Endodermal cell (in vitro differentiated cells): Measurements from ENCODE around the gene ARV1. TPM values are rescaled to one million over a fixed set of nuclear protein-coding genes. Genes with fewer than 3 reads are reported as not detected.
"Not testable (repeated sequence)": the region's sequence is repeated elsewhere in the genome, so short reads cannot be mapped to it uniquely, and the experiment has no call there.

Experiments used
- DNase-seq: peaks from one replicate; pipeline ENCODE4 v3.0.0-alpha.2; 2017
- H3K27ac ChIP-seq: 2 replicates; pipeline ENCODE4 v1.5.1; 2013; ENCODE audit warnings: mild to moderate bottlenecking, low read depth, low read length, moderate library complexity
- H3K27me3 ChIP-seq: 2 replicates; pipeline ENCODE4 v1.6.1; 2013; ENCODE audit warnings: mild to moderate bottlenecking, low read length, moderate library complexity; ENCODE audit not compliant: insufficient read depth, control insufficient read depth, poor library complexity, severe bottlenecking
- H3K36me3 ChIP-seq: 2 replicates; pipeline ENCODE4 v1.7.0; 2013; ENCODE audit warnings: mild to moderate bottlenecking, low read length, moderate library complexity; ENCODE audit not compliant: control insufficient read depth, insufficient read depth
- H3K4me1 ChIP-seq: one replicate; pipeline ENCODE4 v1.7.0; 2013; ENCODE audit warnings: low read length; ENCODE audit not compliant: control insufficient read depth, insufficient read depth
- H3K4me3 ChIP-seq: 2 replicates; pipeline ENCODE4 v1.5.1; 2013; ENCODE audit warnings: mild to moderate bottlenecking, low read length, moderate library complexity
- H3K9ac ChIP-seq: 2 replicates; pipeline ENCODE4 v1.6.1; 2013; ENCODE audit warnings: mild to moderate bottlenecking, low read length, moderate library complexity; ENCODE audit not compliant: poor library complexity, severe bottlenecking; ENCODE audit errors: extremely low read depth
- H3K9me3 ChIP-seq: 2 replicates; pipeline ENCODE4 v1.6.1; 2013; ENCODE audit warnings: mild to moderate bottlenecking, low read length, moderate library complexity; ENCODE audit not compliant: control insufficient read depth
- H3K27ac Mint-ChIP-seq: 2 replicates; pipeline ENCODE4 v1.8.0; 2020; ENCODE audit warnings: mixed read lengths
- H3K27me3 Mint-ChIP-seq: 2 replicates; pipeline ENCODE4 v1.8.0; 2021; ENCODE audit warnings: mild to moderate bottlenecking, mixed read lengths; ENCODE audit not compliant: insufficient read depth
- H3K36me3 Mint-ChIP-seq: 2 replicates; pipeline ENCODE4 v1.8.0; 2020; ENCODE audit warnings: low read depth, mixed read lengths
- H3K4me1 Mint-ChIP-seq: 2 replicates; pipeline ENCODE4 v1.8.0; 2020; ENCODE audit warnings: mixed read lengths
- H3K4me3 Mint-ChIP-seq: 2 replicates; pipeline ENCODE4 v1.8.0; 2020; ENCODE audit warnings: mild to moderate bottlenecking, moderate library complexity, mixed read lengths
- H3K9me3 Mint-ChIP-seq: 2 replicates; pipeline ENCODE4 v1.8.0; 2020; ENCODE audit warnings: mild to moderate bottlenecking, mixed read lengths
- CTCF ChIP-seq: fragments of 200-600 bp; sonication (generic); conservative IDR thresholded peaks from 2 replicates; pipeline ENCODE4 v1.5.0; 2021; ENCODE audit warnings: antibody characterized with exemption, mild to moderate bottlenecking
- WGBS, 2 experiments: methylation state at CpG; one replicate each; pipeline versions ENCODE4 v1.1.5 to v1.1.7; 2013; ENCODE audit warnings: missing lambda C conversion rate in 2 of 2, mixed read lengths in 1 of 2; ENCODE audit not compliant: insufficient coverage in 1 of 2, insufficient read length in 1 of 2; 5-methylcytosine and 5-hydroxymethylcytosine counted together
- total RNA-seq, 2 donors: library from RNA; stranded (reverse); fragmentation: NEBNext Ultra II Directional in 1 of 2; extraction: Animal tissue kit (Norgen Biotek cat#: 25700) in 1 of 2; gene quantifications; 2 replicates in 1 of 2; 3 replicates in 1 of 2; pipeline ENCODE4 v1.2.1, GENCODE V29; 2021

ARV1 gene
- total RNA-seq, 2 donors from 2014 or later: 8.4 to 12.5 TPM

GRCh38 chr1:231021540-231022031 is 42.7 kb downstream of the ARV1 start:
- 93% methylated on average over 11 to 12 of the region's 12 CpGs for WGBS, 2 experiments
- peak; percentile 51 for DNase-seq

GRCh38 chr1:231022543-231022942 is 43.6 kb downstream of the ARV1 start:
- Mint-ChIP-seq H3K4me1 (peaks cover 26% of the 10 kb centered on the region), H3K36me3 (peaks cover 61% of the 10 kb centered on the region)
- WGBS, 2 experiments: 95 to 100% methylated on average over 4 to 7 of the region's 7 CpGs
- peaks cover 47% of the 10 kb centered on the region for H3K36me3 ChIP-seq
- not testable (repeated sequence) for H3K27ac Mint-ChIP-seq, H3K4me3 Mint-ChIP-seq, H3K27me3 Mint-ChIP-seq, H3K9ac ChIP-seq, H3K27me3 ChIP-seq, H3K9me3 Mint-ChIP-seq, H3K9me3 ChIP-seq, H3K27ac ChIP-seq, H3K4me3 ChIP-seq, H3K4me1 ChIP-seq
- DNase-seq: peak; percentile 19

More at GRCh38 chr1:231021540-231022031, 42.7 kb downstream of the ARV1 start:
- Mint-ChIP-seq H3K27ac (no peak overlapping the region), H3K4me3 (no peak overlapping the region), H3K27me3 (peaks cover 4% of the 10 kb centered on the region), H3K4me1 (peaks cover 21% of the 10 kb centered on the region), H3K36me3 (peaks cover 67% of the 10 kb centered on the region), H3K9me3 (no peaks in the 10 kb centered on the region)
- no peaks in the 10 kb centered on the region for H3K27me3 ChIP-seq
- H3K36me3 ChIP-seq: peaks cover 48% of the 10 kb centered on the region
- H3K9ac ChIP-seq: no peak overlapping the region
- no peaks in the 10 kb centered on the region for H3K4me1 ChIP-seq
- no peak overlapping the region for H3K4me3 ChIP-seq
- no peak for TF ChIP-seq CTCF
- H3K27ac ChIP-seq: no peak overlapping the region
- no peaks in the 10 kb centered on the region for H3K9me3 ChIP-seq

- no peak overlapping the region for H3K9ac ChIP-seq
- H3K4me3 ChIP-seq: no peak overlapping the region
- no peak for TF ChIP-seq CTCF
- H3K27ac ChIP-seq: no peak overlapping the region
- H3K4me1 ChIP-seq: no peaks in the 10 kb centered on the region
- H3K27me3 ChIP-seq: no peaks in the 10 kb centered on the region
- peak; percentile 34 for DNase-seq
- peak overlapping the region; percentile 26 for H3K27ac Mint-ChIP-seq
- H3K9me3 Mint-ChIP-seq: no peaks in the 10 kb centered on the region
- H3K36me3 Mint-ChIP-seq: peaks cover 58% of the 10 kb centered on the region
- no peaks in the 10 kb centered on the region for H3K9me3 ChIP-seq
- H3K4me1 Mint-ChIP-seq: peaks cover 31% of the 10 kb centered on the region
- 95 to 97% methylated on average over 6 to 9 of the region's 9 CpGs for WGBS, 2 experiments
- peaks cover 49% of the 10 kb centered on the region for H3K36me3 ChIP-seq
- peaks cover 4% of the 10 kb centered on the region for H3K27me3 Mint-ChIP-seq
- H3K4me3 Mint-ChIP-seq: no peak overlapping the region
Measured at GRCh38 chr1:231023150-231023549, 44.3 kb downstream of the ARV1 start.

GRCh38 chr1:231026576-231026975 is 47.7 kb downstream of the ARV1 start:
- Histone ChIP-seq H3K4me1 (no peaks in the 10 kb centered on the region), H3K9ac (no peak overlapping the region), H3K9me3 (peaks cover 8% of the 10 kb centered on the region), H3K27ac (no peak overlapping the region), H3K4me3 (no peak overlapping the region), H3K36me3 (peaks cover 35% of the 10 kb centered on the region), H3K27me3 (no peaks in the 10 kb centered on the region)
- H3K27me3 Mint-ChIP-seq: no peaks in the 10 kb centered on the region
- no peak for DNase-seq
- H3K9me3 Mint-ChIP-seq: no peaks in the 10 kb centered on the region
- WGBS, 2 experiments: 89 to 91% methylated on average over 6 of the region's 6 CpGs
- H3K36me3 Mint-ChIP-seq: peaks cover 53% of the 10 kb centered on the region
- H3K4me1 Mint-ChIP-seq: peaks cover 32% of the 10 kb centered on the region
- no peak for TF ChIP-seq CTCF
- no peak overlapping the region for H3K4me3 Mint-ChIP-seq
- no peak overlapping the region for H3K27ac Mint-ChIP-seq
